IMR-90 (cell line): ENCODE data around the gene FMO1. TPM values are rescaled to one million over a fixed set of nuclear protein-coding genes. Genes with fewer than 3 reads are reported as not detected.

Source experiments
- ATAC-seq: fragments of 200-7000 bp; cut with Tn5 transposase; 2 replicates; pipeline ENCODE4 v1.9.1; 2020; ENCODE audit warnings: low read depth, mild to moderate bottlenecking, moderate library complexity
- BruUV-seq: library from RNA; stranded (reverse); fragments of 400-500 nt; replicated peaks from 2 replicates; lab custom pipeline; 2021; lab: Mats Ljungman, UMichigan
- CTCF ChIA-PET: fragments of 300-600 bp; formaldehyde crosslinking; extraction: SDS; loops from one replicate; lab custom pipeline; 2021; ENCODE audit warnings: antibody characterized with exemption; lab: Yijun Ruan, JAX
- POLR2A ChIA-PET: fragments of 300-600 bp; sonication (Branson Sonifier 250); formaldehyde crosslinking; loops from one replicate; lab custom pipeline; 2022; ENCODE audit warnings: antibody characterized with exemption; ENCODE audit not compliant: unreplicated experiment; lab: Charles Lee
- DNase-seq: peaks from one replicate; pipeline ENCODE4 v3.0.0; 2013
- H2AFZ ChIP-seq: replicated peaks from 2 replicates; pipeline ENCODE3; 2013; ENCODE audit warnings: low read length, mild to moderate bottlenecking; ENCODE audit not compliant: poor library complexity
- H2AK5ac ChIP-seq: 2 replicates; pipeline ENCODE4 v1.6.1; 2013; ENCODE audit warnings: low read depth, low read length, inconsistent platforms
- H2AK9ac ChIP-seq: replicated peaks from 2 replicates; pipeline ENCODE3; 2013; ENCODE audit warnings: mild to moderate bottlenecking, low read depth, low read length, moderate library complexity; ENCODE audit not compliant: poor library complexity
- H2BK120ac ChIP-seq: 2 replicates; pipeline ENCODE4 v1.6.1; 2013; ENCODE audit warnings: low read depth, low read length, inconsistent platforms
- H2BK15ac ChIP-seq: 3 replicates; pipeline ENCODE4 v1.6.1; 2013; ENCODE audit warnings: low read depth, low read length, inconsistent platforms
- H2BK20ac ChIP-seq: 2 replicates; pipeline ENCODE4 v1.6.1; 2013; ENCODE audit warnings: low read depth, mild to moderate bottlenecking, inconsistent platforms, low read length, moderate library complexity
- H2BK5ac ChIP-seq: 2 replicates; pipeline ENCODE4 v1.6.1; 2013; ENCODE audit warnings: mild to moderate bottlenecking, low read depth, low read length, inconsistent platforms; ENCODE audit not compliant: poor library complexity, severe bottlenecking
- H3K14ac ChIP-seq: replicated peaks from 2 replicates; pipeline ENCODE4 v1.6.1; 2013; ENCODE audit warnings: low read depth, low read length, inconsistent platforms
- H3K18ac ChIP-seq: 2 replicates; pipeline ENCODE4 v1.6.1; 2013; ENCODE audit warnings: low read depth, low read length, control low read depth
- H3K23ac ChIP-seq: 2 replicates; pipeline ENCODE4 v1.6.1; 2013; ENCODE audit warnings: low read depth, low read length, inconsistent platforms
- H3K27ac ChIP-seq: 2 replicates; pipeline ENCODE4 v1.5.1; 2013; ENCODE audit warnings: mild to moderate bottlenecking, control low read depth, low read length; ENCODE audit not compliant: insufficient read depth
- H3K27me3 ChIP-seq: 2 replicates; pipeline ENCODE4 v1.6.1; 2013; ENCODE audit warnings: low read length; ENCODE audit not compliant: control insufficient read depth, insufficient read depth
- H3K36me3 ChIP-seq: 2 replicates; pipeline ENCODE4 v1.6.1; 2013; ENCODE audit warnings: low read length, mixed read lengths; ENCODE audit not compliant: control insufficient read depth, insufficient read depth
- H3K4ac ChIP-seq: 2 replicates; pipeline ENCODE4 v1.6.1; 2013; ENCODE audit warnings: low read depth, low read length, inconsistent platforms
- H3K4me1 ChIP-seq: 2 replicates; pipeline ENCODE4 v1.6.1; 2013; ENCODE audit warnings: low read length, mixed read lengths; ENCODE audit not compliant: control insufficient read depth, insufficient read depth
- H3K4me2 ChIP-seq: 2 replicates; pipeline ENCODE4 v1.6.1; 2013; ENCODE audit warnings: low read depth, mild to moderate bottlenecking, control low read depth, low read length, moderate library complexity
- H3K4me3 ChIP-seq: 2 replicates; pipeline ENCODE4 v1.5.1; 2013; ENCODE audit warnings: low read depth, mild to moderate bottlenecking, control low read depth, low read length, moderate library complexity; ENCODE audit not compliant: insufficient read depth
- H3K56ac ChIP-seq: 2 replicates; pipeline ENCODE4 v1.6.1; 2013; ENCODE audit warnings: low read length, inconsistent platforms; ENCODE audit not compliant: insufficient read depth; ENCODE audit errors: extremely low read depth
- H3K79me1 ChIP-seq, 2 experiments: 2 replicates each; pipeline ENCODE4 v1.6.1; 2013; ENCODE audit warnings: low read length in 2 of 2, inconsistent platforms in 1 of 2, low read depth in 1 of 2
- H3K9ac ChIP-seq: 2 replicates; pipeline ENCODE4 v1.6.1; 2013; ENCODE audit warnings: low read depth, low read length, control low read depth
- H3K9me1 ChIP-seq: 2 replicates; pipeline ENCODE4 v1.6.1; 2013; ENCODE audit warnings: low read length, inconsistent platforms; ENCODE audit not compliant: insufficient read depth
- H3K9me3 ChIP-seq: 2 replicates; pipeline ENCODE4 v1.6.1; 2013; ENCODE audit warnings: low read length; ENCODE audit not compliant: control insufficient read depth, insufficient read depth
- H4K20me1 ChIP-seq: 2 replicates; pipeline ENCODE4 v1.6.1; 2013; ENCODE audit warnings: low read length, inconsistent platforms; ENCODE audit not compliant: insufficient read depth
- H4K5ac ChIP-seq: 2 replicates; pipeline ENCODE4 v1.6.1; 2013; ENCODE audit warnings: mild to moderate bottlenecking, low read depth, low read length, control low read depth
- H4K8ac ChIP-seq, 2 experiments: 2 replicates each; pipeline ENCODE4 v1.6.1; 2013; ENCODE audit warnings: low read depth in 2 of 2, low read length in 2 of 2, control low read depth in 1 of 2, inconsistent platforms in 1 of 2
- H4K91ac ChIP-seq: 2 replicates; pipeline ENCODE4 v1.6.1; 2013; ENCODE audit warnings: low read depth, low read length, inconsistent platforms; ENCODE audit not compliant: insufficient read depth
- BHLHE40 ChIP-seq: fragments of 150-350 bp; IDR thresholded peaks from 2 replicates; pipeline ENCODE4 v1.6.1; 2016; ENCODE audit warnings: mild to moderate bottlenecking, low read depth, low read length
- CEBPB ChIP-seq: IDR thresholded peaks from 2 replicates; pipeline ENCODE4 v1.6.1; 2012; ENCODE audit warnings: low read depth, low read length, improper control_type of control experiment
- ELK1 ChIP-seq: fragments of 150-350 bp; IDR thresholded peaks from 2 replicates; pipeline ENCODE4 v1.6.1; 2016; ENCODE audit warnings: low read depth, mild to moderate bottlenecking, low read length, moderate library complexity, borderline replicate concordance
- FOS ChIP-seq: fragments of 150-350 bp; IDR thresholded peaks from 2 replicates; pipeline ENCODE4 v1.6.1; 2016; ENCODE audit warnings: low read depth, low read length
- MAFK ChIP-seq: IDR thresholded peaks from 2 replicates; pipeline ENCODE4 v1.6.1; 2012; ENCODE audit warnings: low read depth, low read length, improper control_type of control experiment
- MXI1 ChIP-seq: IDR thresholded peaks from 2 replicates; pipeline ENCODE4 v1.6.1; 2012; ENCODE audit warnings: low read depth, mild to moderate bottlenecking, low read length, moderate library complexity, borderline replicate concordance
- NFE2L2 ChIP-seq: fragments of 150-350 bp; IDR thresholded peaks from 2 replicates; pipeline ENCODE4 v1.6.1; 2016; ENCODE audit warnings: low read depth, mild to moderate bottlenecking, low read length
- POLR2A ChIP-seq: IDR thresholded peaks from 2 replicates; pipeline ENCODE4 v1.6.1; 2012; ENCODE audit warnings: mild to moderate bottlenecking, low read depth, low read length
- RAD21 ChIP-seq: IDR thresholded peaks from 2 replicates; pipeline ENCODE4 v1.6.1; 2012; ENCODE audit warnings: low read length, improper control_type of control experiment
- RCOR1 ChIP-seq: IDR thresholded peaks from 2 replicates; pipeline ENCODE4 v1.6.1; 2012; ENCODE audit warnings: mild to moderate bottlenecking, low read length, improper control_type of control experiment; ENCODE audit not compliant: insufficient replicate concordance
- RFX5 ChIP-seq: IDR thresholded peaks from 2 replicates; pipeline ENCODE4 v1.8.0; 2012; ENCODE audit warnings: low read depth, mild to moderate bottlenecking, low read length, moderate library complexity
- SMC3 ChIP-seq: fragments of 150-350 bp; IDR thresholded peaks from 2 replicates; pipeline ENCODE4 v1.6.1; 2016; ENCODE audit warnings: low read depth, mild to moderate bottlenecking, antibody characterized with exemption, low read length, moderate library complexity
- USF2 ChIP-seq: fragments of 150-350 bp; IDR thresholded peaks from 2 replicates; pipeline ENCODE4 v1.6.1; 2017; ENCODE audit warnings: mild to moderate bottlenecking, antibody characterized with exemption, low read length, low read depth
- WGBS, 2 experiments: methylation state at CpG; one replicate each; pipeline versions ENCODE4 v1.1.5 to v1.1.7; 2013; ENCODE audit warnings: missing lambda C conversion rate in 2 of 2; ENCODE audit not compliant: insufficient read length in 1 of 2; ENCODE audit errors: extremely low coverage in 2 of 2; 5-methylcytosine and 5-hydroxymethylcytosine counted together
- dilution Hi-C: fragments of 300-500 bp; cut with HindIII; formaldehyde crosslinking; loops from one replicate; pipeline ENCODE4 v1.14.3; 2018; ENCODE audit warnings: low sequenced_read_pairs; ENCODE audit not compliant: unreplicated experiment
- in situ Hi-C: fragments of 300-500 bp; cut with MboI; formaldehyde crosslinking; loops from 3 replicates; pipeline ENCODE4 v1.14.3; 2019; ENCODE audit warnings: low sequenced_read_pairs, inconsistent platforms, mixed read lengths
- intact Hi-C: fragments of 100-400 bp; cut with micrococcal nuclease; formaldehyde crosslinking; loops from 2 replicates; pipeline ENCODE4 v1.10.0; 2022
- polyA plus RNA-seq, 3 experiments: library from polyadenylated mRNA; depleted of rRNA; stranded (reverse); fragments of >200 nt; gene quantifications; 2 replicates each; pipeline ENCODE4 v1.2.3, GENCODE V29; 2012; ENCODE audit warnings: low replicate concordance in 1 of 3
- total RNA-seq: library from RNA; depleted of rRNA; stranded (reverse); fragments of >200 nt; gene quantifications from 2 replicates; pipeline ENCODE4 v1.2.3, GENCODE V29; 2012

FMO1 gene
- total and polyA plus RNA-seq, 2 of the 4 experiments (the other 2 are of a cell fraction), result not detected

GRCh38 chr1:171263901-171264300 lies 15.6 kb downstream of the FMO1 start:
- Histone ChIP-seq H2AK5ac (no peak overlapping the region), H3K79me1 (no peaks in the 10 kb centered on the region), H2AFZ (no peak overlapping the region), H4K8ac (no peak overlapping the region), H3K27me3 (no peaks in the 10 kb centered on the region; the same call in 1 of the 2 replicates), H3K4ac (no peak overlapping the region), H3K23ac (no peak overlapping the region), H2BK20ac (no peak overlapping the region), H3K27ac (no peak overlapping the region), H3K4me1 (no peaks in the 10 kb centered on the region), H4K5ac (no peak overlapping the region), H3K9ac (no peak overlapping the region), H2BK120ac (no peak overlapping the region), H4K20me1 (no peaks in the 10 kb centered on the region), H3K56ac (no peak overlapping the region), H3K14ac (no peak overlapping the region), H2AK9ac (no peak overlapping the region), H2BK5ac (no peak overlapping the region), H3K4me2 (no peak overlapping the region), H4K91ac (no peak overlapping the region), H3K9me1 (no peaks in the 10 kb centered on the region), H2BK15ac (no peak overlapping the region), H3K4me3 (no peak overlapping the region), H3K18ac (no peak overlapping the region), H3K36me3 (no peaks in the 10 kb centered on the region), H3K9me3 (no peaks in the 10 kb centered on the region)
- CTCF ChIA-PET, result interaction anchor here (2.9 kb wide), 1 partner anchor 18 kb away, joined by 9 read pairs; no protein-coding TSS in a partner anchor
- dilution Hi-C loops (no loop called here), intact Hi-C loops (no loop called here), in situ Hi-C loops (no loop called here)
- no TSS peak for BruUV-seq
- TF ChIP-seq FOS (no peak), NFE2L2 (no peak), RFX5 (no peak), USF2 (no peak), SMC3 (no peak), CEBPB (no peak), MAFK (no peak), BHLHE40 (no peak), POLR2A (no peak), MXI1 (no peak), RCOR1 (no peak), ELK1 (no peak), RAD21 (no peak)
- no CpG with 5 or more reads among the region's 2 CpGs for WGBS, 2 experiments
- no peak for ATAC-seq
- POLR2A ChIA-PET, result no interaction called here
- no peak for DNase-seq
